ENCODE data around the gene GBP1. TPM values are rescaled to one million over a fixed set of nuclear protein-coding genes. Genes with fewer than 3 reads are reported as not detected.
"Not testable (repeated sequence)": the region's sequence is repeated elsewhere in the genome, so short reads cannot be mapped to it uniquely, and the experiment has no call there.

Gene GBP1
- total RNA-seq, 1 experiment from 2014 or later = 27.0 TPM

DNA sequence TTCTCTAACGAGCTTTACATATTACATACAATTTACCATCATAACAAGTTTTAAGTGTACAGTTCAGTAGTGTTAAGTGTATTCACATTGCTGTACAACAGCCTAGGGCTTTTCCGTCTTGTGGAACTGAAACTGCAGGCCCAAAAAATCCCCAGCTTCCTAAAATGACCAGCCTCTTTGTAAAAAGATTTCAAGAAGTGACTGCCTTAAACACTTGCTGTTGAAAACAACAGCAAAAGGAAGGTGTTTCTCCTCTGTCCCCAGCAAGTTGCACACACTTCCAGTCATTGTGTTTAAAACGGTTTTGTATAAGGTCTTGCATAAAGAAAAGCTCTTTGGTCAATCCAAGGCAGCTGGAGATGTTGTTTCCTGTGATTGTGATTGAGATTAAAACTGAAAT, 16.0 kb upstream of the GBP1 start:
- H3K36me3 Mint-ChIP-seq (ENCODE audit: insufficient read depth, unreplicated experiment) = no peaks in the 10 kb centered on the region
- no peaks in the 10 kb centered on the region for H3K27me3 Mint-ChIP-seq (ENCODE audit: unreplicated experiment)
- H3K27ac Mint-ChIP-seq (ENCODE audit: unreplicated experiment) = no peak overlapping the region
- BruUV-seq (replicated peaks) = no TSS peak
- intact Hi-C loops (cut with micrococcal nuclease; ENCODE audit: unreplicated experiment) = no loop called here
- no peak for DNase-seq
- H3K4me1 Mint-ChIP-seq (ENCODE audit: low read depth, unreplicated experiment) = peaks cover 5% of the 10 kb centered on the region
- TF ChIP-seq, protein P1, sequence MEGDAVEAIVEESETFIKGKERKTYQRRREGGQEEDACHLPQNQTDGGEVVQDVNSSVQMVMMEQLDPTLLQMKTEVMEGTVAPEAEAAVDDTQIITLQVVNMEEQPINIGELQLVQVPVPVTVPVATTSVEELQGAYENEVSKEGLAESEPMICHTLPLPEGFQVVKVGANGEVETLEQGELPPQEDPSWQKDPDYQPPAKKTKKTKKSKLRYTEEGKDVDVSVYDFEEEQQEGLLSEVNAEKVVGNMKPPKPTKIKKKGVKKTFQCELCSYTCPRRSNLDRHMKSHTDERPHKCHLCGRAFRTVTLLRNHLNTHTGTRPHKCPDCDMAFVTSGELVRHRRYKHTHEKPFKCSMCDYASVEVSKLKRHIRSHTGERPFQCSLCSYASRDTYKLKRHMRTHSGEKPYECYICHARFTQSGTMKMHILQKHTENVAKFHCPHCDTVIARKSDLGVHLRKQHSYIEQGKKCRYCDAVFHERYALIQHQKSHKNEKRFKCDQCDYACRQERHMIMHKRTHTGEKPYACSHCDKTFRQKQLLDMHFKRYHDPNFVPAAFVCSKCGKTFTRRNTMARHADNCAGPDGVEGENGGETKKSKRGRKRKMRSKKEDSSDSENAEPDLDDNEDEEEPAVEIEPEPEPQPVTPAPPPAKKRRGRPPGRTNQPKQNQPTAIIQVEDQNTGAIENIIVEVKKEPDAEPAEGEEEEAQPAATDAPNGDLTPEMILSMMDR (IDR thresholded peaks at IDR 0.05; ENCODE audit: unreplicated experiment) = no peak
- CTCF ChIA-PET = interaction anchor here (1.1 kb wide), 1 partner anchor 16 kb away, joined by 3 read pairs; the partner anchor contains the start of gene GBP1
- H3K9me3 Mint-ChIP-seq (ENCODE audit: low read depth, unreplicated experiment) = peaks cover 8% of the 10 kb centered on the region
- no peak overlapping the region for H3K4me3 Mint-ChIP-seq (ENCODE audit: low read depth, unreplicated experiment)

DNA sequence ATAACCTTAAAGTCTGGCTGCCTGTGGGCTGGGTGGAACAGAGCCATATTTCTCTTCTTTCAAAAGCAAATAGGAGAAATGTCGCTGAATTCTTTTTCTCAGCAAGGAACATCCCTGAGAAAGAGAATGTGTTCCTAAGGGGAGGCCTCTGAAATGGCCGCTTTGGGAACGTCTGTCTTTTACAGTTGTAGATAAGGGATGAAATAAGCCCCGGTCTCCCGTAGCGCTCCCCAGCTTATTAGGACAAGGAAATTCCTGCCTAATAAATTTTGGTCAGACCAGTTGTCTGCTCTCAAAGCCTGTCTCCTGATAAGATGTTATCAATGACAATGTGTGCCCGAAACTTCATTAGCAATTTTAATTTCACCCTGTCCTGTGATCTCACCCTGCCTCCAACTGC, 15.1 kb upstream of the GBP1 start:
- CTCF ChIA-PET; BruUV-seq (replicated peaks); H3K4me3 Mint-ChIP-seq (ENCODE audit: low read depth, unreplicated experiment); H3K27ac Mint-ChIP-seq (ENCODE audit: unreplicated experiment); H3K4me1 Mint-ChIP-seq (ENCODE audit: low read depth, unreplicated experiment); H3K36me3 Mint-ChIP-seq (ENCODE audit: insufficient read depth, unreplicated experiment); H3K27me3 Mint-ChIP-seq (ENCODE audit: unreplicated experiment); DNase-seq; intact Hi-C loops (cut with micrococcal nuclease; ENCODE audit: unreplicated experiment); H3K9me3 Mint-ChIP-seq (ENCODE audit: low read depth, unreplicated experiment): not testable (repeated sequence)

GRCh38 chr1:89072466-89073065, 7.6 kb upstream of the GBP1 start:
- intact Hi-C loops (cut with micrococcal nuclease; ENCODE audit: unreplicated experiment); BruUV-seq (replicated peaks): not testable (repeated sequence)

DNA sequence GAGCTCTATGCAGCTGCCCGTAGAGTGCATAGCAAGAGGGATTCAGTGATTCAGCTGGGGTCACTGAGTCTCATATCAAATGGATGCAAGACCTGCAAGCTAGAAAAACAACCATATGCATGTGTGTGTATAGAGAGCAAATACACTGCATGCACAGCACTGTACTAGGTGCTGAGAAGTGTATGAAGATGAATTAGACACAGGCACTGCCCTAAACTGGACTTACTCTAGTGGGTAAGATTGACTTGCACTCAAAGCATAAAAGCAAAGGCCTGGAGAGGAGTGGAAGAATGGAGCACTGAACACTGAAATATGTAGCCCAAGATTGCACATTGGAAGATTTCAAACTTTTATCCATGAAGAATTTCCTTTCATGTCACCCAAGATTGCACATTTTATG, 5.5 kb upstream of the GBP1 start:
- TF ChIP-seq, protein P1 (IDR thresholded peaks at IDR 0.05; ENCODE audit: unreplicated experiment) = no peak
- H3K9me3 Mint-ChIP-seq (ENCODE audit: low read depth, unreplicated experiment) = peaks cover 8% of the 10 kb centered on the region
- BruUV-seq (replicated peaks) = no TSS peak
- peaks cover 10% of the 10 kb centered on the region for H3K4me1 Mint-ChIP-seq (ENCODE audit: low read depth, unreplicated experiment)
- H3K36me3 Mint-ChIP-seq (ENCODE audit: insufficient read depth, unreplicated experiment) = peaks cover 6% of the 10 kb centered on the region
- no peak overlapping the region for H3K4me3 Mint-ChIP-seq (ENCODE audit: low read depth, unreplicated experiment)
- no peak for DNase-seq
- intact Hi-C loops (cut with micrococcal nuclease; ENCODE audit: unreplicated experiment) = no loop called here
- H3K27ac Mint-ChIP-seq (ENCODE audit: unreplicated experiment) = no peak overlapping the region
- CTCF ChIA-PET = no interaction called here
- no peaks in the 10 kb centered on the region for H3K27me3 Mint-ChIP-seq (ENCODE audit: unreplicated experiment)

More at GRCh38 chr1:89072466-89073065, 7.6 kb upstream of the GBP1 start:
- CTCF ChIA-PET = interaction anchor here (0.7 kb wide), 1 partner anchor 11 kb away, joined by 3 read pairs; no protein-coding TSS in a partner anchor
- not testable (repeated sequence) for H3K36me3 Mint-ChIP-seq (ENCODE audit: insufficient read depth, unreplicated experiment); H3K27ac Mint-ChIP-seq (ENCODE audit: unreplicated experiment); H3K9me3 Mint-ChIP-seq (ENCODE audit: low read depth, unreplicated experiment); DNase-seq; H3K27me3 Mint-ChIP-seq (ENCODE audit: unreplicated experiment); H3K4me3 Mint-ChIP-seq (ENCODE audit: low read depth, unreplicated experiment)
- peaks cover 18% of the 10 kb centered on the region for H3K4me1 Mint-ChIP-seq (ENCODE audit: low read depth, unreplicated experiment)

DNA sequence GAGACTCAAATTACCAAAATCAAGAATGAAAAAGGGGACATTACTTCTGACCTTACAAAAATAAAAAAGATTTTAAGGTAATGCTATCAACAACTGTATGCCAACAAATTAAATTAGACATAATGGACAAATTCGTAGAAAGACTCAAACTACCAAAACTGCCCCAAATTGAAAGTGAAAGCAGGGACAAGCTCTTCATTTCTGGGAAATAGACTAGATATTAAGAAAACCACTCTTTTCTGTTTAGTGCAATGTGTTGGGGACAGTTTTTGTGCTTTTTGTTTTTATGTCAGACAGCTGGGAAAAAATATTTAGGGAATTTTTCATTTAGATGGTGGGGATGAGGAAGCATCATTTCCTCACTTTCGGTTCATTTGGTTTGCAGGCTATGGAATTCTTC, 4.9 kb upstream of the GBP1 start:
- H3K27me3 Mint-ChIP-seq (ENCODE audit: unreplicated experiment) = no peaks in the 10 kb centered on the region
- no peak for DNase-seq
- H3K4me3 Mint-ChIP-seq (ENCODE audit: low read depth, unreplicated experiment) = no peak overlapping the region
- TF ChIP-seq, protein P1 (IDR thresholded peaks at IDR 0.05; ENCODE audit: unreplicated experiment) = no peak
- CTCF ChIA-PET = no interaction called here
- intact Hi-C loops (cut with micrococcal nuclease; ENCODE audit: unreplicated experiment) = loop anchor here (1.0 kb wide), 1 partner anchor 18 kb away; no protein-coding TSS in a partner anchor
- no TSS peak for BruUV-seq (replicated peaks)
- H3K4me1 Mint-ChIP-seq (ENCODE audit: low read depth, unreplicated experiment) = peaks cover 11% of the 10 kb centered on the region
- H3K36me3 Mint-ChIP-seq (ENCODE audit: insufficient read depth, unreplicated experiment) = peaks cover 10% of the 10 kb centered on the region
- H3K9me3 Mint-ChIP-seq (ENCODE audit: low read depth, unreplicated experiment) = peaks cover 8% of the 10 kb centered on the region
- no peak overlapping the region for H3K27ac Mint-ChIP-seq (ENCODE audit: unreplicated experiment)

Data from Calu3 (cell line).